ENCODE results near the gene PRICKLE2.

- TF ChIP-seq POLR2A (IDR thresholded peaks at IDR 0.05) (no peak), CTCF (IDR thresholded peaks at IDR 0.05 in 8 of 11, conservative IDR thresholded peaks at IDR 0.05 in 3 of 11) (no peak), POLR2AphosphoS5 (IDR thresholded peaks at IDR 0.05) (no peak)
Observed at GRCh38 chr3:64179860-64180259, 45.4 kb downstream of the PRICKLE2 start.

Data from spleen (tissue), 7 donors.